Measurements from ENCODE around the gene MRLN.
"Not testable (repeated sequence)": the region's sequence is repeated elsewhere in the genome, so short reads cannot be mapped to it uniquely, and the experiment has no call there.

Gene MRLN

DNA sequence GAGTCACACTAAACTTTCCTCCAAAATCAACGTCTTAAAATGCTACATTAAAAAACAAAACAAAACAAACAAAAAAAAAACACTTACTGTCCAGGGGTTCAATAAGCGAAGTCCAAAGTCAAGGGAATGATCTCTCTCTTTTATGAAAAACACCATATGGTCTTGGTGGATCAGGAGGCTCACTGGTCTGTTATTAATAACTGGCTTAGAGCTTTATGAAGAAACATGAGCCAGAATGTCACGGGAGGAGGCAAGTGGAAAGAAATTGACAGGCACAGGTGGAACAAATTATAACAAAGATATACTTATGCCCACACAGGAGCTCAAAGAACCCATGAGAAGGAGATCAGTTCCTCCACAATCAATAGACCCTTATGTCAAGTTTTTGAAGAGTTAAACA, at the start of gene MRLN:
Gene MRLN, minus strand, starts transcription at position 189 of the 400 bp plus-strand sequence.
- no peak for DNase-seq
- in situ Hi-C loops (cut with MboI; ENCODE audit: low pct_unique_long_range_greater_than_20kb, low sequenced_read_pairs), result no loop called here

DNA sequence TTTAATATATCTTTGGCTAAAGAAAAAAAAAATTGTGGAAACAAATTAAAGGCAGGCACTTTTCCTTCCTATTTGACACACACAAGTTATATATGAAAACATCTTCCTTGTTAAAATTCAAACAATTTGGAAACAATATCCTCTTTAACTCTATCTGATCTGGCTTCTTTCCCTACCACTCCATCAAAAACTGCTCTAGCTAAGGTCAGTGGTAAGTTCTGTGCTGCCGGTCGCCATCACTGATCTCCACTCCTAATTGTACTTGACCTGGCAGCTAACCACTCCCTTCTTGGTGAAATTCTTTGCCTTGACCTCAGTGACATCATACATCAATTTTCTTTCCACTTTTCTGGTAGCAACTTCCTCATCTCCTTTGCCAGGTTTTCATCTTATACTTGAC, 47.9 kb upstream of the MRLN start:
- DNase-seq, result no peak
- in situ Hi-C loops (cut with MboI; ENCODE audit: low pct_unique_long_range_greater_than_20kb, low sequenced_read_pairs), result loop anchor here (25.0 kb wide), 1 partner anchor 164 kb away; no protein-coding TSS in a partner anchor

DNA sequence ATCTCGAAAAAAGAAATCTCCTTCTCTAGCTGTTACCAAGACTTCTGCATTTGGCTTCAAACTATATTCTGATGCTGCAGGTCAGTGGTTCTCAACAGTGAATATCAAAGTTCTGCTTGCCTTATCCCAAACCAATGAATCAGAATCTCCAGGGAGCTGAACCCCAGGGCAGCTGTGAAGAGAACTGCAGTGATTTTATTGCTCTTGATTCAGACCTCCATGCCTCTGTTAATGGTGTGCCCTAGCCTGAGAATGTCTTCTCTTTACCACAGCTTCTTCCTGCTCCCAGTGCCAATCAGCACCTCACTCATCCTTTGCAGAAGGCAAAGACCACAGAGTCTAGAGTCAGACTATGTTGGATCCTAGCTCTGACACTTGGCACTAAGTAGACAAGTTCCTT, 46.2 kb upstream of the MRLN start:
- DNase-seq, result no peak
- in situ Hi-C loops (cut with MboI; ENCODE audit: low pct_unique_long_range_greater_than_20kb, low sequenced_read_pairs), result no loop called here

DNA sequence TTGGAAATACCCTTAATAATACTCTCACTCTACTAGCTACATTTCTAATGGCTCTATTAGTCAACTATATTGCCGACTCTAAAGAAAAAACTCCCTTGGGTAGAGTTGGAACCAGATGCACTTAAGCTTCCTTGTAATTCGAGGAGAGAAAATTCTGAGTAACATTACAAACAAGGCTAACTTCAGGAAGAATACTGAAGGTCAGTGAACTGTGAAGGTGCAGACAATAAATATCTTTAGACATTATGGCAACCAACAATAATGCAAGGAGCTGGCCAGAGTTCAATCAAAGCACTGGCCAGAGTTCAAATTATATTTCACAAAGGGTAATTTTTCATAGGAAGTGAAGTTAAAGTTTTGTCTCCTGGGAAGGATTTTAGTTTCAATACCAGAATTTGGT, 40.7 kb upstream of the MRLN start:
- in situ Hi-C loops (cut with MboI; ENCODE audit: low pct_unique_long_range_greater_than_20kb, low sequenced_read_pairs), result no loop called here

DNA sequence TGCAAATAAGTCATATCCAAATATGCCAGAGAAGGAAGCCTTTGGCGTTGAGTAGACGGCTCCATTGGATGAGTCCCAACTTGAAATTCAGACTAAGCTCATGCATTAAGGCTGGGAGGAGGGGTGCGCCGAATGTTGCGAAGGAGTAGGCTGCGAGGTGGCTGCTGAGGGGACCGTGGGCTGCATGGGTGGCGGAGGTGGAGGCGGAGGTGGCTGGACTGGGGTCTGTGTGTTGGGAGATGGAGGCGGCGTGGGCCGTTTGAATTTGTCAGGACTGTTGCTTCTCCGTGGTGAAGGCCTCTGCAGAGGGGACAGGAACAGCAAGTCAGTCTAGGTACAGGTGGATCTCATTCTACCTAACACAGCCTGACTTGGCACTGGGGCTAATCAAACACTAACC, 39.6 kb upstream of the MRLN start:
- no peak for DNase-seq
- in situ Hi-C loops (cut with MboI; ENCODE audit: low pct_unique_long_range_greater_than_20kb, low sequenced_read_pairs), result no loop called here

More for the DNA sequence above, 40.7 kb upstream of the MRLN start:
- DNase-seq, result no peak

DNA sequence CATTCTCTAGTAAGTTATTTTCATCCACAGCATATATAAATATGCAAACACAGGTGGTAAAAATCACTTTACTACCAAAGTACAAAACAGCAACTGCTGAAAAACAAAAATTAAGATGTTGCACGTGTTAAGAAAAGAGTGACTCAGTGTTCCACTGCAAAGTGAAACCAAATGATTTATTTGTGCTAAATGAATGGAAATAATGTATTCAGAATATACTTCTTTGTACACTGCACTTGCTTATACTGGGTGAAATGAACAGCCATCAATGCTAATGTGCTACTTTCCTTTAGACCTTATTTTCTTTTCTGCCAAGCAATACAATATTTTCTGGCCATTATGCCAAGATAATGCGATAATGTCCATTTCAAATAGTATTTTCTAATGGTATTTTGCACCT, 38.3 kb upstream of the MRLN start:
- in situ Hi-C loops (cut with MboI; ENCODE audit: low pct_unique_long_range_greater_than_20kb, low sequenced_read_pairs), result no loop called here
- no peak for DNase-seq

DNA sequence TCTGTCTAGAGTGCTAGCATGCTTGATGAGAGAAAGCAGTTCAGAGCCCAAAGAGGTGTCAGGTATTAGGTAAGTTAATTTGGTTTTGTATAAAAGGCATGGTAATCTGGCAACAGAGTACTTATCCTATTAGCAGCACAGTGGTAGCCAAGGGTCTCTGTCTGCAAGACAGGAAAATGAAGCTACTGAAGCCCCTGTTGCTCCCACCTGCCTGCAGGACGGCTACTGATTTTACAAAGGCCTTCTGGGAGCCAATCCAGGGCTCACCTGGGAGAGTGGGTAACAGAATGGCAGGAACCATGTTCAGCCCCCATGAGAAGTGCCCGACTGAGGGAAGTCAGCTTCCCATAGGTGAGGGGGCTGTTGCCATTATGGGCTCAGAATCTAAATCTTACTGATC, 36.8 kb upstream of the MRLN start:
- in situ Hi-C loops (cut with MboI; ENCODE audit: low pct_unique_long_range_greater_than_20kb, low sequenced_read_pairs); DNase-seq: not testable (repeated sequence)

DNA sequence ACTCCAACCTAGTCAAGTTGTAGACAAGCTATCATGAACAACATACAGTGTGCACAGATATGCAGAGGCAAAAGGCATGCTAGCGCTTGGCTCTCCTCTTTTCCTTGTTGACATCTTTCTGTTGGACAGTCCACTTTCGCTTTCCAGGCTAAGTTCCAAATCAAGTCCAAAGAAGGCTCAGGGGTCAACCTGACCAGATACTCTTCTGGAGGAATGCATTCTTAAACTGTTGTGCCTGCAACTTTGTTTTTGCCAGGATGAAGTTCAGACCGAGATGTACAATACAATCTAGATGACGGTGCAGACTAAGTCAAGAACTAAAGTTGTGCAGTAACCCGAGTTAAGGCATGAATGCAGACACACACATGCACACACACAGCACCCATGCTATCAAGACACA, 35.7 kb upstream of the MRLN start:
- in situ Hi-C loops (cut with MboI; ENCODE audit: low pct_unique_long_range_greater_than_20kb, low sequenced_read_pairs); DNase-seq: not testable (repeated sequence)

DNA sequence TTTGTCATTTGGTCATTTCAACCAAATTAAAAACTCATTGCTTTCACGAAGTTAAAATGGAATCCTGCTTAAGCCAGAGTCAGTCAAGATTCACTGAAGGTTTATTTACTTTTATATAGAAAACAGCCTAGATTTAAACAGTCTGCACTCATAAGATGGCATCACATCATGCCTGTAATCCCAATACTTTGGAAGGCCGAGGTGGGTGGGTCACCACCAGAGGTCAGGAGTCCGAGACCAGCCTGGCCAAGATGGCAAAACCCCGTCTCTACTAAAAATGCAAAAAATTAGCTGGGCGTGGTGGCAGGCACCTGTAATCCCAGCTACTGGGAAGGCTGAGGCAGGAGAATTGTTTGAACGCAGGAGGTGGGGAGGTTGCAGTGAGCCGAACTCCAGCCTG, 33.8 kb upstream of the MRLN start:
- in situ Hi-C loops (cut with MboI; ENCODE audit: low pct_unique_long_range_greater_than_20kb, low sequenced_read_pairs); DNase-seq: not testable (repeated sequence)

DNA sequence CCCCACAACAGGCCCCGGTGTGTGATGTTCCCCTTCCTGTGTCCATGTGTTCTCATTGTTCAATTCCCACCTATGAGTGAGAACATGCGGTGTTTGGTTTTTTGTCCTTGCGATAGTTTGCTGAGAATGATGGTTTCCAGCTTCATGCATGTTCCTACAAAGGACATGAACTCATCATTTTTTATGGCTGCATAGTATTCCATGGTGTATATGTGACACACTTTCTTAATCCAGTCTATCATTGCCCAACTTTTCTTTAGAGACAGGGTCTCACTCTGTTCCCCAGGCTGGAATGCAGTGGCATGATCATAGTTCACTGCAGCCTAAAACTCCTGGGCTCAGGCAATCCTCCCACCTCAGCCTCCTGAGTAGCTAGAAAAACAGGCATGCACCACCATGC, 32.2 kb upstream of the MRLN start:
- in situ Hi-C loops (cut with MboI; ENCODE audit: low pct_unique_long_range_greater_than_20kb, low sequenced_read_pairs); DNase-seq: not testable (repeated sequence)

DNA sequence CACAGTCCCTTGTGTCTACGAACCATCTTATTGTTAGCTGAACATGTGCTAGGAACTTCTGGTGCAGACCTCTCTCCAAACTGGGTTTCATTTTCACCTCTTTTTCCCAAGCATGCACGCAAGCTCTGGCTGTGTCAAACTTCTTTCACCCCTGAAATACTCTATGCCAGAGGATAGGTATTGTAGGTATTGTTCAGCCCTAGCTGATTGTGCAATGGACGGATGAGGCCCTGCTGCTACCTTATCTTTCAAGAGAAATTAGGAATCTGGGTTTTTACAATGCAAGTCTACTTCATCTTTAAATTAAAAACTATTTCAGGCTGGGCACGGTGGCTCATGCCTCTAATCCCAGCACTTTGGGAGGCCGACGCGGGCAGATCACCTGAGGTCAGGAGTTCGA, 28.3 kb upstream of the MRLN start:
- in situ Hi-C loops (cut with MboI; ENCODE audit: low pct_unique_long_range_greater_than_20kb, low sequenced_read_pairs), result no loop called here
- no peak for DNase-seq

DNA sequence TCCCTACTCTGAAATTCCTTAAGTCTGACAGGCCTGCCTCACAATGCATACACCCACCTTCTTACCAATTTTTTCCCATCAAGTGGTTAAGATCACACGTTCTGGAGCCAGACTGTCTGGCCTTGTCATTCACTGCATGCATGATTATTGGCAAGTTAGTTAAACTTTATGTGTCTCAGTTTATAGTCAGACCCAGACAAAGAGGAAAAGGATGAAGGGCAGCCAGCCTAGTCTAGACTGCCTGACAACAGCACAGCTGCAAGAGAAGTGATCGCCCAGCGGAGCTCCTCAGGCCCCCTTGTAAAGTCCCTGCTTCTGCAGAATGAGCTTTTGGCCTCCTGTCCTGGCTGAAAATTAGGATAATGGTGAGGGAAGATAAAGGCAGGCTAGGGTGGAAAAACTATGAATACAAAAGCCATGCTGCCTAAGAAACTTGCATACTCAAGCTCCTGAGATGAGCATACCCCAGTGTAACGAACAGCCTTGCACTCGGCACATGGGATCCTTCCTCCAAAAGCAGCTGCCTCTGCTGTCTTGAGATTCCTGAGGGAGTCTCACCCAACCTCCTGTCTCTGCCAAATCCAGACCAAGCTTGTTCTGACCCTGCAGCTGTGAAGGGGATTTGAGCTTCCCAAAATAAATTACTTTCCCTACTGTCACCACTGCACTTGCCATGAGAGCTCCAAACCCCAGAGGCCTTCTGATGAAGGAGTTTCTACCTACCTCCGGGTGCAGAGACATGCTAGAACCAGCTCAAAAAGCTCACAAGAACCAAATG, 26.7 kb upstream of the MRLN start:
- in situ Hi-C loops (cut with MboI; ENCODE audit: low pct_unique_long_range_greater_than_20kb, low sequenced_read_pairs), result no loop called here

DNA sequence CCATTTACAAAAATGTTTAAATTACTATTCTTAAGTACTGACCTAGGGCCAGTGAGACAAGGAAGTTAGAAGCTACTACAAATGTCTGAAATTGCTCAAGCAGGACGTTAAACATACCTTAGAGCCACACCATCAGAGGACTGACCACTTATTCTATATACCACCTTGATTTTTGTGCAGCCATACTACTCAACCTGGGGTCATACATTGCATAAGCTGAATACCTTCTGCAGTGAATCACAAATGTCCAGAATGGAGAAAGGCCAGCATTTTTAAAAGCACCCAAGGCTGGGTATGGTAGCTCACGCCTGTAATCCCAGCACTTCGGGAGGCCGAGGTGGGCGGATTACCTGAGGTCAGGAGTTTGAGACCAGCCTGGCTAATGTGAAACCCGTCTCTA, 21.2 kb upstream of the MRLN start:
- DNase-seq, result no peak
- in situ Hi-C loops (cut with MboI; ENCODE audit: low pct_unique_long_range_greater_than_20kb, low sequenced_read_pairs), result no loop called here

More for the DNA sequence above, 26.7 kb upstream of the MRLN start:
- DNase-seq, result no peak

DNA sequence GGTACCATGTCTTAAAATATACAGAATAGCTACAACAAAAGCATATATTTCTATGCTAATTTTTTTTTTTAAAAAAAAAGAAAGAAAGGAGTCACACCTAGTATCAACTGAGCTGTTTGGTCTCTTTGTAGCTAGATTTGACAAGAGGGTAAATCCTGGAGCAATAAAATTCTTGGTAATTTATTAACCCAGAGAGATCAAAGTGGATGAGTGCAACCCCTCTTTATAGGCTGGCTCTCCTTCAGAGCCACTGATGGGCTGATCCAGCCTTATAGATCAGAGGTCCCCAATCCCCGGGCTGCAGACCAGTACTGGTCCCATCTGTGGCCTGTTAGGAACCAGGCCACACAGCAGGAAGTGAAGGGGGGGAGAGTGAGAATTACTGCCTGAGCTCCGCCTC, 19.8 kb upstream of the MRLN start:
- no peak for DNase-seq
- in situ Hi-C loops (cut with MboI; ENCODE audit: low pct_unique_long_range_greater_than_20kb, low sequenced_read_pairs), result no loop called here

DNA sequence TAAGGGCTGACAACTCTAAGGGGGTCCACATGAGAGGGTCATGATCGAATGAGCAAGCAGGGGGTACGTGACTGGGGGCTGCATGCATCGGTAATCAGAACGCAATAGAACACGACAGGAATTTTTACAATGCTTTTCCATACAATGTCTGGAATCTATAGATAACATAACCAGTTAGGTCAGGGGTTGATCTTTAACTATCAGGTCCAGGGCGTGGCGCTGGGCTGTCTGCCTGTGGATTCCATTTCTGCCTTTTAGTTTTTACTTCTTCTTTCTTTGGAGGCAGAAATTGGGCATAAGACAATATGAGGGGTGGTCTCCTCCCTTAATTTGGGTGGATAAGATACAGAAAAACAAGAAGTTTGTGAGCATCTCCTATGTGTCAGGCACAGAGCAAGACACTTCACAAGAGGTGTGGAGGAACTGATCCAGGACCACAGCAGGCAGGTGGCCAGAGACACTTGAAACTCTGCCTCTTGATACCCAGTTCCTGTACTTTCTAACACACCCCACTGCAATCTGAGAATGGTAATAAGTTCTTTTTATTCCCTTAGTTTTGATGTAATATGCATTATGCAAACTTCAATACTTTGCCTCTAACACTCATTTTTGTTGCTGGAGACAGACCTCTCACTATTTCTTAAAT, 18.0 kb upstream of the MRLN start:
- in situ Hi-C loops (cut with MboI; ENCODE audit: low pct_unique_long_range_greater_than_20kb, low sequenced_read_pairs), result no loop called here

DNA sequence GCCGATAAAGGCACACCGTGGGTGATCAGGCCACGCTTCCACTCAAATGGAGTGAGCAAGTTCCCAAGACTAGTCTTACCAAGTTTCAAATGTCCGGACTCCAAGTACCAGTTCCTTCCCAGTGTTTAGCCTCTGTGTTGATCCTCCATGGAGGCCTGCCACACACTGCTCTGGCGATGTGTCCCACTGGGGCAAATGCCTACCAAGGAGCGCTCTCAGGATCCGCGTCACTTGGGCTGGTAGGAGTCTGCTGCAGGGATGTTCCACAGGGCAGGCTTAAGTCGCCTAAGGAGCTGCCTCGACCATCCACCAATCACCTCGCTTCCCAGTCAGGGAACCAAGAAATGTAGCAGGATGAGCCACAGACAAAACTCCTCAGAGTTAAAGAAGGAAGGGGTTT, 17.4 kb upstream of the MRLN start:
- DNase-seq, result no peak
- in situ Hi-C loops (cut with MboI; ENCODE audit: low pct_unique_long_range_greater_than_20kb, low sequenced_read_pairs), result no loop called here

More for the DNA sequence above, 18.0 kb upstream of the MRLN start:
- DNase-seq, result no peak

DNA sequence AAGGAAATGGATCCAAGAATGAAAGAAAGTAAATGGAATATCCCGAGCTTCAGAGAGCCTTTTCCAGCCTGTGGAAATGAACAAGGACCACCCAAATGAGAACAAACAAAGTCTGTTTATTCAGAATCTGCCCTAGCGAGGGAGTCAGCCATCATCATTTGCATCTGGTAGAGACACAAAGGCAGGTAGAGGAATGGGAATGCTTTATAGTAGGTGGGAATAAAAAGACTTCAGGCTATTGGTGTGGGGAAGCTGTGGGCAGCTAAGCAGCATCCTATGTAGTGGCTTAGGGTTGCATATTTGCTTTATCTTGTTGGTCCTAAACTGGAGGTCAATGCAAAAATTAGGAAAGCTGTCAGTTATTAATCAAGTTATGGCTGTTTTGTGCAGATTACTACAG, 9.2 kb upstream of the MRLN start:
- DNase-seq, result no peak
- in situ Hi-C loops (cut with MboI; ENCODE audit: low pct_unique_long_range_greater_than_20kb, low sequenced_read_pairs), result no loop called here

DNA sequence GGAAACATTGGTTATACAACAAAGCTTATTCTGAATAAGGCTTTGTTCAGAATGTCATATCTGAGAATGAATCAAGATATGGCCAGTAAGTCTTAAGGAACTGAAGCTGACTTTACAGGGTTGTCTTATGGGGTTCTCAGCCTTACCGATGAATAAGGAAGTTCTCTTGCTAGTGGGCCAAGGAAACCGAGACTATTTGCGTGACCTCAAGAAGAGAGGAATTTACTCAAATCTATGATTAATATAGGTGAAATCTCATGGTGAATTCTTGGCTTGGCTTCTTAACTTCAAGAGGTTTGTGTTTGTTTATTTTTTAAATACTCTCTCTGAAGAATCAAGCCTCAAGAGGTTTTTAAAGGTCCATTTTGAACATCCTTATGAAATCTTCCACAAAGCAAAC, 4.7 kb upstream of the MRLN start:
- in situ Hi-C loops (cut with MboI; ENCODE audit: low pct_unique_long_range_greater_than_20kb, low sequenced_read_pairs), result no loop called here
- DNase-seq, result no peak

DNA sequence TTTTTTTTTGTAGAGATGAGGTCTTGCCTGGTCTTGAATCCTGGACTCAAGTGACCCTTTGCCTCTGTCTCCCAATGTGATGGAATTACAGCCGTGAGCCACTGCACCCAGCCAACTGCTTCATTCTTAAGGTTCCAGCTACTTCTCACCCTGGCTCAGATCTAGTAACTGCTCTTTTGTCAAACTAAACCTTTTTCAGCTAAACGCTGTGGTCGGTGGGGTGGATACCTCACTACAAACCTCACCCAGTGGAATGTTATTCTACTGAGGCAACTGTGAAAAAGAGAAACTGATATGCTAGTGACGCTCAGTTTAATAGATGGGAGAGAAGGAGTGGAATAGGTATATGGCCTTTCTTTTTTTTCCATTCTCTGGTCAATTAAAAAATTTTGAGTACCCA, 1.7 kb upstream of the MRLN start:
- in situ Hi-C loops (cut with MboI; ENCODE audit: low pct_unique_long_range_greater_than_20kb, low sequenced_read_pairs), result no loop called here
- DNase-seq, result no peak

DNA sequence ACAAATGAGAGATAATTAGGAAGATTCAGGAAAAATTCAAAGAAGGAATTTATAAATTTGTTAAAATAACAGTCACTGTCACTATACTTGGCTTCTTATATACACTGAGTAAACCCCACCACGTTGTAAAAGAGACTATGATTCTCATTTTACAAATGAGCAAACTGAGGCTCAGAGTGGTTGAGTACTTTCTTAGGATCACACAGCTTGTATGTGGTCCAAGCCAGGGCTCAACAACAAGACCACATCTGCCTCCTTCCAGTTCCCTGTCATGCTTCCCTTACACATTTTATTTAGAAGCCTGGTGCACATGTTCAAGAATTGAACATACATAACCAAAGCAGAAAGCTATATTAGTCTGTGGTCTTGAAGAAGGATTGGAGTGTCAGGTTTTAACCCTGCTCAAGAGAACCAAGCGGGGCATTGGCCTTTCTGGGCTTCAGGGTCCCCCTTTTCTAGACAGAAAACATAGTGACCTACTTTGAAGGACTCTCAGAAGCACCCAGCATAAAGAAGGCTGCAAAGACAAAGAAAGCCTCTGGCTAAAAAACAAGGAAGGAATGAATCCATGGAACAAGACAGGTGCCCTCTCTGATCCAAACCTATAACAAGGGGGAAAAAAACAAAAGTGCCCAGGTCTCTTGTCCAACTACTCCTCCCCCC, 846 bp downstream of the MRLN start:
- DNase-seq, result no peak
- in situ Hi-C loops (cut with MboI; ENCODE audit: low pct_unique_long_range_greater_than_20kb, low sequenced_read_pairs), result no loop called here

Measured in KBM-7 (cell line).